Measurements from ENCODE around the gene MTHFD1.

GRCh38 chr14:64502456-64502855 is 114.3 kb downstream of the MTHFD1 start:
- TF ChIP-seq POLR2A (IDR thresholded peaks at IDR 0.05; ENCODE audit: low read depth, low read length) (no peak), POLR2AphosphoS5 (IDR thresholded peaks at IDR 0.05; ENCODE audit: low read depth, low read length) (no peak), TAF1 (IDR thresholded peaks at IDR 0.05; ENCODE audit: low read depth, low read length) (no peak), PAX5 (IDR thresholded peaks at IDR 0.05; ENCODE audit: insufficient read depth, low read length, severe bottlenecking) (no peak)
